Duodenal mucosa (tissue), 2 donors: Measurements from ENCODE around the gene FYN.

Source experiments
- H3K27ac ChIP-seq: one replicate; pipeline ENCODE4 v1.7.0; 2013; ENCODE audit warnings: low read depth, low read length
- H3K27me3 ChIP-seq, 2 donors: one replicate each; pipeline ENCODE4 v1.7.0; 2013; ENCODE audit warnings: low read length in 2 of 2, control low read depth in 1 of 2; ENCODE audit not compliant: insufficient read depth in 2 of 2, control insufficient read depth in 1 of 2
- H3K36me3 ChIP-seq, 2 donors: one replicate each; pipeline ENCODE4 v1.7.0; 2013; ENCODE audit warnings: low read length in 2 of 2, control low read depth in 1 of 2; ENCODE audit not compliant: insufficient read depth in 2 of 2, control insufficient read depth in 1 of 2
- H3K4me1 ChIP-seq, 2 donors: one replicate each; pipeline ENCODE4 v1.7.0; 2013; ENCODE audit warnings: low read length in 2 of 2, control low read depth in 1 of 2; ENCODE audit not compliant: insufficient read depth in 2 of 2, control insufficient read depth in 1 of 2
- H3K4me3 ChIP-seq, 2 donors: one replicate each; pipeline ENCODE4 v1.7.0; 2013; ENCODE audit warnings: low read length in 2 of 2, low read depth in 1 of 2
- H3K9ac ChIP-seq, 2 donors: one replicate each; pipeline ENCODE4 v1.7.0; 2013; ENCODE audit warnings: low read length in 2 of 2, low read depth in 1 of 2
- H3K9me3 ChIP-seq, 2 donors: one replicate each; pipeline ENCODE4 v1.7.0; 2013; ENCODE audit warnings: low read length in 2 of 2, control low read depth in 1 of 2; ENCODE audit not compliant: control insufficient read depth in 1 of 2

Gene FYN

DNA sequence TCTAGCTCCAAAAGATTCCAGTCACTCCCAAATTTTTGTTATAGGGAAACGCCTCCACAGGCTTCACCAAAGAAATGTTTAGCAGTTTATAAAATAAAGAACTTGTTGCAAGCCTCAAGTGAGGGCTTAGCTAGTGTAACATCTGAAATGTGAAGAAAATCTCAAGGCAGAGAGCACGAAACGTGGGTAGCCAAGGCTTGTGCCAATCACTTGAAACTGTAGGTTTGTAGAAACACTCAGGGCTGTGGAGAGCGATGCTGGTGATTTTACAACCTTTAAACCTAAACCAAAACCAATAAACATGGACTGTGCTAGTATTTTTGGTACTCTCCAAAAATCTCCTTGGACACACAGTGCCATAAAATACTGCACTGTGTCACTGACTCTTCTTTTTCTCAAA lies 159.4 kb downstream of the FYN start:
- Histone ChIP-seq H3K27me3 (no peaks in the 10 kb centered on the region), H3K4me1 (peaks cover 11 to 15% of the 10 kb centered on the region in 2 donors), H3K4me3 (no peak overlapping the region), H3K27ac (no peak overlapping the region), H3K36me3 (peaks cover 0 to 10% of the 10 kb centered on the region in 2 donors), H3K9me3 (no peaks in the 10 kb centered on the region), H3K9ac (no peak overlapping the region)

DNA sequence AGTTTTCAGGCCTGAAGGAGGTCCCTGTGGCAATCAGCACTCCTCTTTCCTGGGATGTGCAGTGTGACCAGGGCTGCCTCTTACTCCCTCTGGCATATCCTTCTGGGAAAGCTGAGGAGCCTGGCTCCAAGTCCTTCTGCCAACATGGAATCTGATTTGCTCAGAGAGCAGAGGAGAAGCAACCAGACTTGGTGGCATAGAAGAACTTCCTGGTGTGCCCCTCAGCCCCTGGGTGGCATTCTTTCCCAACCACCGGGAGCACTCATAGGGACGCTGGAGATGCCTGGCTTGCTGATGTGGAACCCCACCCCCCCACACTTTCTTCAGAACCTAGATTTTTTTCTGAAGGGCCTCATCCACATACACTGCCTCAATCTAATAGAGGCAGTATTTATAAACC lies 160.0 kb downstream of the FYN start:
- no peak overlapping the region for H3K27ac ChIP-seq

DNA sequence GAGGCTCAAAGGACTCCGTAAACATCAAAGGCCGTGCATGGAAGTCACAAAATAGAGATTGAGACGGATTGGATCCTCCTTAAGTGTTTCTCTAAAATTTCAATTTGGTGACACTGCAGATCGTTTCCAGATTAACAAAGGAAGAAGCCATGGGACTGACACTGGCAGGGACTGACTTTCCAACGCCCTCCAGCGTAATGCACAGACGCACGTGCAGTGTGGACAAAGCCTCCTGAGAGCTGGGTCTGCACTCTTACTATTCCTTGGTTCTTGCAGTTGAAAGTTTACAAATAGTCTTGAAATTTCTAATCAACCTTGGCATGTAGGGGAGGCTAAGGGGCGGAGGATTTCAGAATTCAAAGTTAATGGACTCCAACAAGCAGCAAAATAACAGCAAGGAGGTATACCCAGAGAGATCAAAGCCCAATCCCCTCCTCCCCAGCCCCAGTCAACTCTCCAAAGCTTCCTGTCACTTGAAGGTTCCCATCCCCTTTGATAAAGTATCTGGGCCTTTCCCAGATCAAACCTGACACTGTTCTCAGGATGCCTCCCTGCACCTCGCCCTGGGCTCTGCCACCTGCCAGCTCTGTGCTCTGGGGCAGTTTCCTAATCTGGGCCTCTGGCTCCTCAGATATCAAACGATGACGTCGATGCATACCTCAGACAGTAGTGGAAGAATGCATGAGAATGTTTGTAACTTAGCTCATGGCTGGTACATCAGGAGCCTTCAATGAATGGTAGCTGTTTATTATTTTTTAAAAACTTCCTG lies 161.1 kb downstream of the FYN start:
- Histone ChIP-seq H3K4me1 (peaks cover 12 to 16% of the 10 kb centered on the region in 2 donors), H3K36me3 (peaks cover 0 to 10% of the 10 kb centered on the region in 2 donors), H3K27me3 (no peaks in the 10 kb centered on the region), H3K27ac (no peak overlapping the region), H3K4me3 (no peak overlapping the region), H3K9ac (no peak overlapping the region), H3K9me3 (no peaks in the 10 kb centered on the region)

More for the DNA sequence above, 160.0 kb downstream of the FYN start:
- Histone ChIP-seq H3K36me3 (peaks cover 0 to 10% of the 10 kb centered on the region in 2 donors), H3K9me3 (no peaks in the 10 kb centered on the region), H3K9ac (no peak overlapping the region), H3K4me1 (peaks cover 11 to 15% of the 10 kb centered on the region in 2 donors), H3K27me3 (no peaks in the 10 kb centered on the region), H3K4me3 (no peak overlapping the region)

DNA sequence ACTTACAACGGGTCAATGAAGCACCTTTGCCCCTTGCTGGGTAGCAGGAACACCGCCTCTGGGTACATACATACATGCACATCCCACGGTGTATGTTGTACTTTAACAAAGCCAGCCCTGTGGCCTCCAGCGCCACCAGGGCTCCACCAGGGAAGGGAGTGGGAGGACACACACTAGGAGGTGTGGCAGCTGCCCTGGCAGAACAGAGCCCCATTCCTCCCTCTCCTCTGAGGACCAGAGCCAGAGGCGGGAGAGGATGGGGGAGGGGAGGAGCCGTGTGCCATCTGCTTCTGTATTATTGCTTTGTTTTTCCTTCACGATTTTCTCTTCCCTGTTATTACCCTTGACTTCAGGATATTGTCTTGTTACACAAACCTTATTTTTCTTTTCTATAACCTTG lies 161.8 kb downstream of the FYN start:
- no peaks in the 10 kb centered on the region for H3K27me3 ChIP-seq
- no peak overlapping the region for H3K4me3 ChIP-seq
- no peak overlapping the region for H3K9ac ChIP-seq
- H3K4me1 ChIP-seq, result peaks cover 18 to 22% of the 10 kb centered on the region in 2 donors
- no peak overlapping the region for H3K27ac ChIP-seq
- no peaks in the 10 kb centered on the region for H3K9me3 ChIP-seq
- peaks cover 0 to 10% of the 10 kb centered on the region in 2 donors for H3K36me3 ChIP-seq

DNA sequence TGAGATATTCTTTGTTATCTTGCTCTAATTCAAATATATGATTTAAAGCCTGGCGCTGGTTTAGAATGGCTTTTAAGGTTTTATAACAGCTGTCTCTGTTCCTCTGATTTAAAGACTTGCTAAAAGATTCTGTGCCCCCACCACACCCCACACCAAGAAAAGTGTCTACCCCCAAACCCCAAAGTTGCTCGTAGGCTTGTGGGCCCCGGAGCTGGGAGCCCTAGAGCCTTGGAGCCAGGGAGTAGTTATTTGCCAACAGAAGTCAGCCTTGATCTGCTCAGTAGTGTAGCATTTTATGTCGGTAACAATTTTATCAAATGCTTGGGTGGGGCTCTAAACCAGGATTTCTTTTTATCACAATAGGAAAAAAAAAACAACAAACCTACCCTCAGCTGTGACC lies 162.3 kb downstream of the FYN start:
- H3K36me3 ChIP-seq, result peaks cover 0 to 10% of the 10 kb centered on the region in 2 donors
- H3K9me3 ChIP-seq, result no peaks in the 10 kb centered on the region
- H3K4me3 ChIP-seq, result no peak overlapping the region
- H3K27ac ChIP-seq, result no peak overlapping the region
- H3K27me3 ChIP-seq, result no peaks in the 10 kb centered on the region
- H3K9ac ChIP-seq, result no peak overlapping the region
- H3K4me1 ChIP-seq, result peaks cover 18 to 22% of the 10 kb centered on the region in 2 donors

DNA sequence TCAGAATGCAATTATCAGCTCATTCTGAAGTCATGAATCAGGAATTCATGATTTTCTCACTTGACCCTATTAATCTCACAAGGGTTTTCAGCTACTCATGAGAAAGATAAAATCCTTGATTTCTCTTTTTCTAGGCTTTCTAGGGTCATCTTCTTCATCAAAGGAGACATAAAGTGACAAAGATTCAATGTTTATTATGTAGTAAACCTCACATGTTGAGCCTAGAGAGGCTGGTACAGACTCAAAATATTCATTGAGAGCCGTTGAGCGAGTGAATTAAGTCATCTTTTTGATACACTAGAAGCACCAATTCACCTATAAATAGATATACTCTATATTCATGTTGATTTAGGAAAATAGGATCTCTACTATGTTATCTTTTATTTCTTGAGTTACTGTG lies 162.8 kb downstream of the FYN start:
- Histone ChIP-seq H3K9ac (no peak overlapping the region), H3K27ac (no peak overlapping the region), H3K4me3 (peak overlapping the region in 1 of 2 donors; percentile 46), H3K36me3 (peaks cover 0 to 10% of the 10 kb centered on the region in 2 donors), H3K4me1 (peaks cover 18 to 22% of the 10 kb centered on the region in 2 donors), H3K27me3 (no peaks in the 10 kb centered on the region), H3K9me3 (no peaks in the 10 kb centered on the region)

DNA sequence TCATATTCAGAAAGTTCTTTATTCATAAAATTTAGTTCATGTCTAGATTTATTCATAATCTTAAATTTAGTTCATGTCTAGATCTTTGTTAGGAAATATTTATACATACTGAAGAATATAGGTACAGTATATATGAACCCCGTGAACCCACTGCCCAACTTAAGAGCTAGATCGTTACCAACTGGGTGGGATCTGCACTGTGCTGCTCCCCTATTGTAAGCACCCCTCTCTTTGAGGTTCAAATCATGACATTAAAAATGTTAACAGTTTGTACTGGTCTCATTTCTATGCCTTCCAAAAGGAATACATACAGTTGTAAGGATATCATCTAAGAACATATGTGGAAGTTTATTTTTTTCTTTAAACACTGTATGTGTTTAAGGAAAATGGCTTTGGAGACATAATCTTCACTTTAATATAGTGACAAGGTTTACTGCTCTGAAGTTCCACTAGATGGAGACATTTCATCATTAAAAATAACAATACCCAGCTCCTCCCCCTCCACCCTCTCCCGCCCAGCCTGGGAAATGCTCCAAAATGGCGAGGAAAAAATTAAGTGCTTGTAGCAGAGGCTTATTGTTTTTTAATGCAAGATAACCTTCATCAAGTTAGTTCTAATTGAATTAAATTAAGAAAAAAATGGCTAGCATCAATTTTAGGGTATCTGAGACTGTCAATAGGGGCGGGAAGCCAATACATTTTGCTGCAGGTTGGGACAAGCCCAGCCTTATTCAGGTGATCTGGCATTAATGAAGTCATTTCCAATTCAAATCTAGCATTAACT lies 163.4 kb downstream of the FYN start:
- H3K36me3 ChIP-seq, result peaks cover 0 to 10% of the 10 kb centered on the region in 2 donors

DNA sequence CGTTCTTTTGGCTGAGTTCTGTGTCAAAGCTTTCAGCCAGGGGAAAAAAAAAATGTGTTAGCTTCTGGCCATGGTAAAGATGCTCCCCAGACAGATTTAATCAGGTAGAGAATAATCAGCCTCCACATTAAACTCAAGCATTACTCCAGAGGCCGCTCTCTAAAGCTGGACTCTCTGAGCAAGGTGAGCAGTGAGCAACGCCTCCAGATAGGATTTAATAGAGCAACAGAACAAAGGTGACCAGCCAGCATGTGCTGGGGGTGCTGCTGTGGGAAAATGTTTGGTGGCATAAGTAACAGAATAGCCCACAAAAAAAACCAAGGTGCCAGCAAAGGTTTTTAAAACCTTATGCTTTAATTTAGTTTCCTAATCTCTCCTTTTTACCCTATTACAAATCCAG lies 164.1 kb downstream of the FYN start:
- H3K9ac ChIP-seq, result no peak overlapping the region
- H3K36me3 ChIP-seq, result peaks cover 0 to 10% of the 10 kb centered on the region in 2 donors
- no peak overlapping the region for H3K4me3 ChIP-seq
- H3K4me1 ChIP-seq, result peaks cover 15 to 18% of the 10 kb centered on the region in 2 donors
- H3K9me3 ChIP-seq, result no peaks in the 10 kb centered on the region
- H3K27ac ChIP-seq, result no peak overlapping the region
- no peaks in the 10 kb centered on the region for H3K27me3 ChIP-seq

More for the DNA sequence above, 163.4 kb downstream of the FYN start:
- H3K4me1 ChIP-seq, result peaks cover 18% of the 10 kb centered on the region in 2 donors
- H3K9me3 ChIP-seq, result no peaks in the 10 kb centered on the region
- H3K9ac ChIP-seq, result no peak overlapping the region
- H3K27ac ChIP-seq, result no peak overlapping the region
- H3K27me3 ChIP-seq, result no peaks in the 10 kb centered on the region
- peak overlapping the region; percentile 13 to 46 for H3K4me3 ChIP-seq

DNA sequence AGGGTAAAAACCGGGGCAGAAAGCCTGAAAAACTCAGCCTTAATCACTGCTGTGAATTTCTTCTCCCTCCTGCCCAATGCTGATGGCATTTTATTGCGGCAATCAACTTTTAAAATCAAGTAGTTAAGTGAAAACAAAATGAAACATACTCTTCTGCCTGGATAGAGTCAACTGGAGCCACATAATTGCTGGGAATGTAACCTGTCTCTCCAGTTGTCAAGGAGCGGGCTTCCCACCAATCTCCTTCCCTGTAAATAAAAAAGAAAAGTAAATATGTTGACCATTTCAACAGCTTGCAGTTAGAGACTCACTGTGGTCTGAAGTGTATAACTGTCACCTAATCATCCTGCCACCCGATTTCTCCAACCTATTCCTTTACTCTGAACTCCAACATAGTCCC lies 165.5 kb downstream of the FYN start:
- Histone ChIP-seq H3K27me3 (no peaks in the 10 kb centered on the region), H3K9me3 (no peaks in the 10 kb centered on the region), H3K27ac (no peak overlapping the region), H3K36me3 (peaks cover 5 to 6% of the 10 kb centered on the region in 2 donors), H3K4me3 (no peak overlapping the region), H3K9ac (no peak overlapping the region), H3K4me1 (peaks cover 15 to 18% of the 10 kb centered on the region in 2 donors)

DNA sequence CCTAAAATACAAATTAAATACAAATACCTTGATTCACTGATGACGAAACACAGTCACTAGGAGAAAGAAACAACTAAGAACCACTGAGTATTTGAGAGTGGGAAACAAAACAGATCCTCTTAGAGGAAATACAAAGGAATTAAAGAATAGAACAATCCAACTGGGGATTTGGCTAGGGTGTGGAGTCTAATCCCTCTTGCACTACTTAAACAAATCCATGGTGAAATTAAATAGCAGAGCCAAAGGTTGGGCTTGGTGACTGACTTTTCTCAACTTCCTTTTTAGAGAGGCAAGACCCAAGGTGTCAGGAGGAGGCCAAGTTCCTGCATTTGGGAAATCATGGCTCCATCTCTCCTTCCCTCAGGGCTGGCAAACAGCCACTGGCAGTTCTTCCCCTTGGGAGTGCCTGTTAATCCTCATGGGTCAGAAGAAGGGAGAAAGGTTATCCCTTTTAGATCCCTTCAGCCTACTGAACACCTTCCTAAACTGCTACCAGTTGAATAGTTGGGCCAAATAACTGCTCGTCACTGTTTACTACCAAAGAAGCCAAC lies 166.3 kb downstream of the FYN start:
- H3K27ac ChIP-seq, result no peak overlapping the region
- H3K4me3 ChIP-seq, result no peak overlapping the region
- no peaks in the 10 kb centered on the region for H3K9me3 ChIP-seq
- H3K4me1 ChIP-seq, result peaks cover 12 to 18% of the 10 kb centered on the region in 2 donors
- no peaks in the 10 kb centered on the region for H3K27me3 ChIP-seq
- H3K9ac ChIP-seq, result no peak overlapping the region
- H3K36me3 ChIP-seq, result peaks cover under 1 to 8% of the 10 kb centered on the region in 2 donors
